Activated gamma-delta T cell (primary cell): Measurements from ENCODE around the gene ZWILCH.

Experiments
- DNase-seq: peaks from one replicate; lab custom pipeline; 2025; lab: John Stamatoyannopoulos, UW

Gene ZWILCH

GRCh38 chr15:66545255-66545654 is 40.1 kb downstream of the ZWILCH start:
- no peak for DNase-seq

- no peak for DNase-seq
Measured at GRCh38 chr15:66555685-66556084, 50.6 kb downstream of the ZWILCH start.

DNA sequence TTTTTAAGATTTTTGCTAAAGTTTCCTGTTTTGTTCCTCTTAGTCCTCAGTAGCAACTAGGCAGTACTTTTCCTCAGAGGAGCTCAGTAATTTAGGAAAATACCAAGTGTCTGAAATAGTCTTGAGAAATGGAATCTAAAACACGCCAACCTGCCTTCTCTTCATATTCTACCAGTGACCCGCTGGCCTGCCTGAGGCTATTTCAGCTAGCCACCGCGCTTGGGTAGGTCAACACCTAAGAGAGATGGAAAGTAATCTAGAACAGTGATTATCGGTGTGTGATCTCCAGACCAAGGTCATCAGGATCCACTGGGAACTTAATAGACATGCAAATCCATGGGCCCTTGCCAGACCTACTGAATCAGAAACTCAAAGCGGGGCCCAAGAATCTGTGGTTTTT is 53.1 kb downstream of the ZWILCH start:
- no peak for DNase-seq

- DNase-seq, result no peak
Measured at GRCh38 chr15:66560856-66561525, 55.9 kb downstream of the ZWILCH start.

GRCh38 chr15:66563126-66563525 is 58.0 kb downstream of the ZWILCH start:
- DNase-seq, result no peak

DNA sequence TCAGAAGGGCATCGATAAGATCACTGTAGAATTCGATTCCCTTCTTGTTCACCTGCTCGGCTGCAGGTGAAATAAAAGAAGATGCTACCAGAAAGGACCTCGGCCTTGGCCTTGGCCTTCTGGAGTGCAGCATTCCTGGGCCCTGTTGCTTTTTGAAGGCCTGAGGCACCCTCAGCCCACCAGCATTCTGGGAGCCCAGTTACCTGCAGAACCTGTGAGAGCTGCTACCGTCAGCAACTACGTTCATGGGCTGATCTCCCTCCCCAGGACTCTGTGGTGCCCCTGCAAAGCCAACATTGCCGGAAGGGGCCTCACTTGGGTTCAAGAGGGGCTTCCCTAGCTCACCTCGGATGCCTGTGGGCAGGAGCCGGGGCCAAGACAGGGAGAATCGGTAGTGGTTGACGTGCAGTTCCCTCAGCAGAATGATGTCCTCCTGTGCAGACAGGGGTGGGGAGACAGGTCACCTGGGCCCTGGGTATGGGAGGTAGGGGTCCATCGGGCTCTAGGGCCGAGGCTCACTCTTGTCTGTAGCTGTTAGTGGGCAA is 58.5 kb downstream of the ZWILCH start:
- DNase-seq, result no peak

- DNase-seq, result no peak
Measured at GRCh38 chr15:66564136-66565041, 59.3 kb downstream of the ZWILCH start.

GRCh38 chr15:66565141-66565641 is 60.1 kb downstream of the ZWILCH start:
- DNase-seq, result no peak

DNA sequence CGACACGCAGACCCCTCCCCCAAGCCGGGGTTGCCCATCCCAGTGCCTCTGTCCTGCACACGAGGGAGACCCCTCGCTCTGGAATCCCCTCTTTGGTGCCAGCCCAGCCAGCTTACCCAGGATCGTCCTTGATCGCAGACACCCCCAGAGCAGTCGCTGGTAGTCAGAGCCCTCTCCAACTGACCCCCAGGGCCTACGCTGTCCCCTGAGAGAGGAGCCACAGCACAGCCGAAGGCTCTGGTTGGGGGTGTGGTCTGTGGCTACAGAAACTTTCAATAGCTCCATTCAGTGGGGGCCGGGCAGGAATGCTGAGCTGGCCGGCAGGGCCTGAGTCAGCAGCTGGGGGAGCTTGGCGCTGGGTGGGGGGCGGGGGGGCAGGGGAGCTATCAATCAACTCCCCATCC is 60.6 kb downstream of the ZWILCH start, which contains the start of gene LCTL:
Gene LCTL (minus strand): TSS at position 258 of the 404 bp plus-strand sequence. CDS start 633 bp downstream, outside the sequence.
- no peak for DNase-seq

DNA sequence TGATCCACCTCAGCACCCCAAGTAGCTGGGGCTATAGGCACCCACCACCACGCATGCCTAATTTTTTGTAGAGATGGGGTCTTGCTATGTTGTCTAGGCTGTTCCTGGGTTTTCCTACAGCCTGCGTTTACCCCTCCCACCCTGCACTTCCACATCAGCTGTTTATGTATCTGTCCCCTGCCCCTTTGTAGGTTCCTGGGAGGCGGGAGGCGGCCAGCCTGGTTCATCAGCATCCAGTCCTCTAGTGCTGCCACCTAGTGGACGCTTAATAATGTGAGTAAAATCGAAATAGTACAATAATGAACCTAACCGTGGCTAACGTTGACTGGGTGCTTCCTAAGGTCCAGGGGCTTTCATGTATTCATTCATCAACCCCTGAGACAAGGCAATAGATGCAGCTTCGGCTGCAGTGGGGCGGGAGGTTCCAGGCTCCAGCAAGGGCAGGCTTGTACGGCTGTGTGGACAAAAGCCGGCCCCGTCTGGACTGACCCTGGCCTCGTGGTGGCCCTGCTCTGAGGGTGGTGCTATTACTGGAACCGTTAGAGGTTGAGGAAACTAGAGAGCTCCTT is 61.9 kb downstream of the ZWILCH start:
- DNase-seq, result no peak

DNA sequence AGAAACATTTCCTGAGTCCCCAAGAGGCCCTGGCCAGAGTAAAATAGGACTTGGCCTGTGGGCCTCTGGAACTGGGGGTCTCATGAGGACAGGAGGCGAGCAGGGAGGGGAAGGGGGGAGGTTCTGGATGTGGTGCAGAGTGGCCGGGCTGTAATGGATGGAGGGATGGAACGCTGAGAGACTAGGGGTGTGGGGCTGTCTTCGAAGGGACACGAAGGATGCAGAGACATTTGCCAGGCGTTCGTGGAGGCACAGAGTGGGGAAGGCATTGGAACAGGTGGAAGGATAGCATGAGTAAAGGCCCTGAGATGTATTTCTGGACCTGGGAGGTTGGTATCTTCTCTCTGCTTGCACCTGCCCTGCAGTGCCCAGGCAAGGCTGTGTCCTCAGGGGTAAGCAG is 62.8 kb downstream of the ZWILCH start:
- DNase-seq, result no peak

GRCh38 chr15:66569461-66570137 is 64.5 kb downstream of the ZWILCH start:
- no peak for DNase-seq

- no peak for DNase-seq
Measured at GRCh38 chr15:66570327-66570726, 65.2 kb downstream of the ZWILCH start.

DNA sequence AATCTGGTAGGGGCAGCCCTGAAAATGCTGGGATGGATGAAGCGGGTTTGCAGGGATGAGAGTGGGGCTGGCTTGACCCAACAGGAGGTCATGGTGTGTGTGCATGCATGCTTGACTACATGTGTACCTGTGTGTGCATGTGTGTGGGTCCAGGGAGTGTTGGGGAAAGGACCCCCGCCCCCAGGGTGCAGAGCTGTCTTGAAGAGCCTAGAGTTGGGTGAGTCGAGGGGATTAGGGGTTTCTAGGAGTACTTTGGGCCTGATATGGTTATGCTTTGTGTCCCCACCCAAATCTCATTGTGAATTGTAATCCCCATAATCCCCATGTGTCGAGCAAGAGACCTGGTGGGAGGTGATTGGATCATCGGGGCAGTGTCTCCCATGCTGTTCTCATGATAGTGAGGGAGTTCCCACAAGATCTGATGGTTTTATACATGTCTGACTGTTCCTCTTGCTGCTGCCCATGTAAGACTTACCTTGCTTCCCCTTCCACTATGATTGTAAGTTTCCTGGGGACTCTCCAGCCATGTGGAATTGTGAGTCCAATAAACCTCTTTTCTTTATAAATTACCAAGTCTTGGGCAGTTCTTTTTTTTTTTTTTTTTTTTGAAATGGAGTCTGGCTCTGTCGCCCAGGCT is 65.8 kb downstream of the ZWILCH start:
- DNase-seq, result no peak

GRCh38 chr15:66572146-66572545 is 67.0 kb downstream of the ZWILCH start:
- DNase-seq, result no peak

DNA sequence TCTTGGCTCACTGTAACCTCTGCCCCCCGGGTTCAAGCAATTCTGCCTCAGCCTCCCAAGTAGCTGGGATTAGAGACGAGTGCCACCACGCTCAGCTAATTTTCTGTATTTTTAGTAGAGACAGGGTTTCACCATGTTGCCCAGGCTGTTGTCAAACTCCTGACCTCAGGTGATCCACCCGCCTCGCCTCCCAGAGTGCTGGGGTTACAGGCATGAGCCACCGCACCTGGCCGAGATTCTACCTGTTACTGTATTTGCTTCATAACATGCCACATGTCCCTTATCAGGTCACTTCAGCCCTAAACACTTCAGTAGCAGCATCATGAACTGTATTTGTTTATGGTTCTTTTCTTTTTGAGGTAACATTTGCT is 68.2 kb downstream of the ZWILCH start:
- no peak for DNase-seq

- DNase-seq, result no peak
Measured at GRCh38 chr15:66573719-66574595, 68.8 kb downstream of the ZWILCH start.

DNA sequence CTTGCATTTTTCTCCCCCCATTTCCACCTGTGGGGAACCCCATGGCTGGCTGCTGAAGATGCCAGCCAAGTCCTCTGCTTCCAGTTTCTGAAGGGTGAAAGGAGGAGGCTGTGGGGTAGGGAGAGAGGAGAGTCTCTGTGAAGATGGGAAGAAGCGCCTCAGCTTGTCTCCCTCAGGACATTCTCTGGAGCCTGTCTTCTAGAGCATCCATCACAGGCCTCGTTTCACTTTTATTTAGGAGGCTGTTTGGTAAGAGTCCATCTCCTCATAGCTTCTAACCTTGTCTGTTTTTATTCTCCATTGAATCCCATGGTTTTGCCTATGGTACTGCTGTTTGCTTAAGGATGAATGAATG is 69.4 kb downstream of the ZWILCH start:
- no peak for DNase-seq

DNA sequence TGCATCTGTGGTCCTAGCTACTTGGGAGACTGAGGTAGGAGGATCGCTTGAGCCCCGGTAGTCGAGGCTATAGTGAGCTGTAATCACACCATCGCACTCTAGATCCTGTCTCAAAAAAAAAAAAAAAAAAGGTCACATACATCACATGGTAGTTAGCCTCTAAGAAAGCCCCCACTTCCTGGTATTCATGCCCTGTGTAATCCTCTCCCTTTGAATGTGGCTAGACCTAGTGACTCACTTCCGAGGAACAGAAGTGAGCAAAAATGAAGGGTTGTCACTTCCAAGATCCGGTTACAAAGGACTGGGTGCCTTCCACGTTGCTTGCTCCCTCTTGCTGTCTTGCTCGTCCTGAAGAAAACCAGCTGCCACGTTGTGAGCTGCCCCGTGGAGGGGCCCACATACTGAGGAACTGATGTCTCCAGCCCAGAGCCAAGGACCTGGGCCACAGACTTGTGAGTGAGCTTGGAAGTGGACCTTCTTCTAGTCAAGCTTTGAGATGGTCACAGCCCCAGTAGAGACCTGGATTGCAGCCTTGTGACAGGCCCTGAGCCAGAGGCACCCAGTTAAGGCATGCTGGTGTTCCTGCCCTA is 73.3 kb downstream of the ZWILCH start:
- DNase-seq, result no peak

DNA sequence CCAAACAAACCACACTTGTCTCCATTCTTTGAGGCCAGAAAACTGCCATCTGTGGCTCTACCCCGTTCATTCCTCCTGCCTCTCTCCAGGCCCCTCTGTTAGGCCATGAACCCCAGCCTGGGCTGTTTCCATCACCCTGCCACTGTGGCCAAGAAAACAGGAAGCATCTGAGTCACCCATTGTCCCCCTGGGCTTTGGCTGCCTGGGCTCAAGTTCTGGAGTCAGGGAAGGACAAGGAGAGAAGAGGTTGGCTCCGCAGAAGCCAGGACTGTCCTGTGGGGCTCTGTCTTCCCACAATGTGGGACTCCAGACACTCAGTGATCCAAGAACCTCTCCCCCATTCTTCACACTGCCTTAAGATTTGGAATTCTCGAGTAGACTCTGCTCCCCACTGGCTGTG is 75.5 kb downstream of the ZWILCH start:
- no peak for DNase-seq
